Heart right ventricle (tissue), 16 donors: Measurements from ENCODE around the gene SYK. TPM values are rescaled to one million over a fixed set of nuclear protein-coding genes. Genes with fewer than 3 reads are reported as not detected.

Experiments used
- ATAC-seq, 8 donors: fragments of 200-7000 bp; cut with Tn5 transposase; one replicate each; pipeline ENCODE4 v1.9.1; 2020; ENCODE audit warnings: mild to moderate bottlenecking in 8 of 8, moderate library complexity in 8 of 8, moderate number of reproducible peaks in 1 of 8
- DNase-seq, 2 donors: peaks; one replicate each; pipeline ENCODE4 v3.0.0-alpha.2; 2020
- H3K27ac ChIP-seq, 10 donors: fragments of 200-600 bp; sonication (generic) in 2 of 10; one replicate each; pipeline versions ENCODE4 v1.5.0 to v1.8.0; 2020 to 2022; ENCODE audit warnings: mild to moderate bottlenecking in 3 of 10
- H3K27me3 ChIP-seq, 7 donors: fragments of 200-600 bp; one replicate each; pipeline ENCODE4 v1.8.0; 2021 to 2022; ENCODE audit warnings: mild to moderate bottlenecking in 2 of 7
- H3K36me3 ChIP-seq, 9 donors: fragments of 200-600 bp; sonication (generic) in 1 of 9; one replicate each; pipeline versions ENCODE4 v1.5.0 to v1.8.0; 2020 to 2022; ENCODE audit warnings: mild to moderate bottlenecking in 2 of 9
- H3K4me1 ChIP-seq, 9 donors: fragments of 200-600 bp; sonication (generic) in 1 of 9; one replicate each; pipeline versions ENCODE4 v1.5.0 to v1.8.0; 2020 to 2022; ENCODE audit warnings: mild to moderate bottlenecking in 4 of 9
- H3K4me3 ChIP-seq, 10 donors: fragments of 200-600 bp; sonication (generic) in 2 of 10; one replicate each; pipeline versions ENCODE4 v1.5.0 to v1.8.0; 2020 to 2022; ENCODE audit warnings: mild to moderate bottlenecking in 7 of 10, moderate library complexity in 2 of 10
- H3K9me3 ChIP-seq, 11 donors: fragments of 200-600 bp in 10 of 11; sonication (generic) in 2 of 11; one replicate each; pipeline versions ENCODE4 v1.5.0 to v1.8.0; 2013 to 2022; ENCODE audit warnings: mild to moderate bottlenecking in 2 of 11, control low read depth in 1 of 11, moderate library complexity in 1 of 11
- WGBS, 2 donors: extraction: QIAGEN DNeasy Blood & Tissue Kit; methylation state at CpG; one replicate each; pipeline ENCODE4 v1.1.7; 2013; ENCODE audit warnings: inconsistent platforms in 1 of 2; 5-methylcytosine and 5-hydroxymethylcytosine counted together
- intact Hi-C, 10 donors: fragments of 100-400 bp; cut with DNase I; formaldehyde crosslinking; loops; one replicate each; pipeline versions ENCODE4 v1.11.1 to v1.14.2; 2022
- polyA plus RNA-seq, 2 donors: library from polyadenylated mRNA; stranded (reverse); fragments of 200-250 nt; gene quantifications; one replicate each; pipeline ENCODE4 v1.2.3, GENCODE V29; 2013
- total RNA-seq, 10 donors: library from RNA; stranded (reverse); fragmentation: NEBNext Ultra II Directional in 3 of 10; extraction: Animal tissue kit (Norgen Biotek cat#: 25700) in 3 of 10; gene quantifications; one replicate each; pipeline versions ENCODE4 v1.2.1 to v1.2.4, GENCODE V29; 2021 to 2023
- TF ChIP-seq, protein P1 (sequence below), 9 donors: fragments of 200-600 bp; sonication (generic) in 2 of 9; IDR thresholded peaks; one replicate each; pipeline versions ENCODE4 v1.5.0 to v1.8.0; 2021 to 2022; ENCODE audit warnings: antibody characterized with exemption in 9 of 9, mild to moderate bottlenecking in 5 of 9, moderate library complexity in 1 of 9
- donor health status: Arrhythmogenic right ventricular cardiomyopathy.
- donor health status: ischemic (EF 13 %, LVEDD 7.1; RV severe dilation, severe dysfunction).
- donor health status: healthy with polysubstance abuse.
- donor health status: DM: no; HTN: yes; CAD: no.
- donor health status: DM: no; HTN: no; CAD: no.
- donor health status: ischemic (EF 25% LVEDD 6.9; RV normal size, moderate dysfunction).
- donor health status: ischemic (EF 25% LVEDD 5.7; RV mildly dilated, moderate dysfunction).
- donor health status: healthy.
- donor health status: DM: yes; HTN: yes; CAD: no.
- donor health status: Ischemic cardiomyopathy.
- donor health status: ischemic (EF 35%, LVEDD 5.7; RV mildly dilated, moderate dysfunction).
- donor health status: nonischemic (EF 11% LVEDD 7.7; RV severe dilation, severe dysfunction).
- donor health status: DM: yes; HTN: yes; CAD: no.
- donor health status: PGD.
- donor health status: ischemic (EF 29% LVEDD 5.4; RV normal size, mild dysfunction).
- donor health status: nonischemic (EF 23%, LVEDD 6.1; RV moderate dilation, normal function).

Gene SYK
- total and polyA plus RNA-seq, 12 donors = 0.96 to 26.1 (median 2.3) TPM

DNA sequence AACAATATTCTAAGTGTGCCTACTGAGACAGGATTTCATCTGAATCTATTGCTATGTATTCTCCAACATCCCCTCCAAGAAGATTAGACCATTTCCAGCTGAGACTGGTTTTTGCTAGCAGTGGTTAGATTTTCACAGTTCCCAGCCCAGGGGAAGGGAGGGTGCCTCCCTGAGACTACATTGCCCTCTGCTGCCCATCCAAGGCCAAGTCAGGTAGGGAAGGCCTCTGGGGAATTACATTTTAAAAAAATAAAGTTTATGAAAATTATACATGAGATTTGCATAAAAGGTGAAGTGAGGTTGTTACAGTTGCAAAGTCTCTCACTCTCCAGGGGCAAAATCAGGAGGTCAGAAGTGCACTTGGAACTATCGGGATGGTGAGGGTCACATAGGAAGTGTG is 28.0 kb upstream of the SYK start:
- Histone ChIP-seq H3K27me3 (peaks cover 0 to 7% (median 4%) of the 10 kb centered on the region in 7 donors), H3K36me3 (no peaks in the 10 kb centered on the region), H3K9me3 (peaks cover 0 to 5% (median 0%) of the 10 kb centered on the region in 11 donors), H3K4me3 (no peak overlapping the region), H3K4me1 (peaks cover 0 to 40% (median 0%) of the 10 kb centered on the region in 9 donors), H3K27ac (peak overlapping the region in 1 of 10 donors; percentile 13)
- 85 to 86% methylated on average over 1 of the region's 1 CpG for WGBS, 2 donors
- DNase-seq (no peak), ATAC-seq (no peak)
- intact Hi-C loops = loop anchor here in 2 of 10 donors (5.0 to 10.0 kb wide), 2 partner anchors 99 to 629 kb away; no protein-coding TSS in a partner anchor
- TF ChIP-seq, protein P1, sequence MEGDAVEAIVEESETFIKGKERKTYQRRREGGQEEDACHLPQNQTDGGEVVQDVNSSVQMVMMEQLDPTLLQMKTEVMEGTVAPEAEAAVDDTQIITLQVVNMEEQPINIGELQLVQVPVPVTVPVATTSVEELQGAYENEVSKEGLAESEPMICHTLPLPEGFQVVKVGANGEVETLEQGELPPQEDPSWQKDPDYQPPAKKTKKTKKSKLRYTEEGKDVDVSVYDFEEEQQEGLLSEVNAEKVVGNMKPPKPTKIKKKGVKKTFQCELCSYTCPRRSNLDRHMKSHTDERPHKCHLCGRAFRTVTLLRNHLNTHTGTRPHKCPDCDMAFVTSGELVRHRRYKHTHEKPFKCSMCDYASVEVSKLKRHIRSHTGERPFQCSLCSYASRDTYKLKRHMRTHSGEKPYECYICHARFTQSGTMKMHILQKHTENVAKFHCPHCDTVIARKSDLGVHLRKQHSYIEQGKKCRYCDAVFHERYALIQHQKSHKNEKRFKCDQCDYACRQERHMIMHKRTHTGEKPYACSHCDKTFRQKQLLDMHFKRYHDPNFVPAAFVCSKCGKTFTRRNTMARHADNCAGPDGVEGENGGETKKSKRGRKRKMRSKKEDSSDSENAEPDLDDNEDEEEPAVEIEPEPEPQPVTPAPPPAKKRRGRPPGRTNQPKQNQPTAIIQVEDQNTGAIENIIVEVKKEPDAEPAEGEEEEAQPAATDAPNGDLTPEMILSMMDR (IDR thresholded peaks at IDR 0.05) = peak in 6 of 9 donors; percentile 25 to 49 (median 40)

DNA sequence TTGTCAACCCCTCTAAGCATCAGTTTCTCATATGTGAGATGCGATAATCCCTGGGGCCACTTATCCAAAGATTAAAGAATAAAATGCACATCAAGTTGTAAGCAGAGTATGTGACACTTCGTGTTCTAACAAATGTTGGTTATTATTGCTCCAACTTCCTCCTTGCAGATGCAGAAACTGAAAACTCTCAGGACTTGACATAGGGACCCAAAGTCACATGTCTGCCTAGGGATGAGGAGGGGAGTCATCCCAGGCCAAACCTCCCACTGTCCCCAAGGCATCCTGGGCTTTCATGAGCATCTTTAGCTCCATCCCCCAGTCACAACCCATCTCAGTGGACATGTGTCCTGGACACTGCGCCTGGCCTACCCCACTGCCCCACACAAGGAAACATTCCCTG is 27.5 kb upstream of the SYK start:
- intact Hi-C loops = loop anchor here in 2 of 10 donors (5.0 to 10.0 kb wide), 2 partner anchors 98 to 629 kb away; no protein-coding TSS in a partner anchor
- H3K9me3 ChIP-seq = peaks cover 0 to 5% (median 0%) of the 10 kb centered on the region in 11 donors
- 88 to 89% methylated on average over 3 of the region's 3 CpGs for WGBS, 2 donors

DNA sequence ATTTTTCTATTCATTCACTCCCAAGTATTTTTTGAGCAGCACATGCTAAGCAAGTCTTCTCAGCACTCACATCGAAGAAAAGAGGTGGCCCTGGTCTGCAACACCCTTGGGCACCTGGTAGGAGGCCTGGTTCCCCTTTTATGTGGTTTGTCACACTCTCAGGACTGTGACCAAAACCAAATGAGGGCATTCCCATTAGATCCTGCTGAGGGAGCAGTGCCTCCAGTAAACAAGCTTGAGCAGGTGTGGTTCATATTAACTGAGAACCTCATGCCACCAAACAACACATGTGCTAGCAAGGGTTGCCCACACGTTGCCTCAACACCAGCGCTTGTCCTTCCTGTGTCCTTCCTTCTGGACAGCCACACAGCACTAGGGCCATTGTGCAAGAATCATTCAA is 26.9 kb upstream of the SYK start:
- WGBS, 2 donors = 73 to 80% methylated on average over 3 of the region's 3 CpGs
- no peak for ATAC-seq
- intact Hi-C loops = loop anchor here in 2 of 10 donors (5.0 to 10.0 kb wide), 2 partner anchors 98 to 630 kb away; no protein-coding TSS in a partner anchor

More for the DNA sequence above, 27.5 kb upstream of the SYK start:
- TF ChIP-seq, protein P1 (IDR thresholded peaks at IDR 0.05) = no peak
- no peak overlapping the region for H3K4me3 ChIP-seq
- peak overlapping the region in 1 of 10 donors; percentile 13 for H3K27ac ChIP-seq
- peaks cover 0 to 7% (median 4%) of the 10 kb centered on the region in 7 donors for H3K27me3 ChIP-seq
- H3K4me1 ChIP-seq = peaks cover 0 to 40% (median 0%) of the 10 kb centered on the region in 9 donors
- DNase-seq (no peak), ATAC-seq (no peak)
- no peaks in the 10 kb centered on the region for H3K36me3 ChIP-seq

DNA sequence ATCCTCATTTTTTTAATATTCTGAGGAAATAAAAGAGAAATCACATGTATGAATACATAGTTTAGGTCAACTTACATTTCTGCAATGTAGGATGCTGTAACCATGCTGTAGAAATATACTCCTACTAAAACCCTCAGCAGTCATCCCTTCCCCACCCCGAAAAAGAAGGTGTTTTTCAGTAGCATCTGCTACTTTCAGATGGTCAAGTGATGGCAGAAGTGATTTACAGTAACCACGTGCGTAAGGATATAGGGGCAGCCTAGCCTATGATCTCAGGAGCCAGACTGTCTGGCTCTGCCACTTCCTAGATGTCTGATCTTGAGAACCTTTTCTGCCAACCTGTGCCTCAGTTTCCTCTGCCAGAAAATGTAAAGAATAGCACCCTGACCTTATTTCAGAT is 26.0 kb upstream of the SYK start:
- Histone ChIP-seq H3K27ac (no peak overlapping the region), H3K9me3 (peaks cover 0 to 5% (median 0%) of the 10 kb centered on the region in 11 donors), H3K4me3 (no peak overlapping the region), H3K4me1 (peaks cover 0 to 30% (median 0%) of the 10 kb centered on the region in 9 donors), H3K36me3 (no peaks in the 10 kb centered on the region), H3K27me3 (peaks cover 0 to 7% (median 4%) of the 10 kb centered on the region in 7 donors)
- TF ChIP-seq, protein P1 (IDR thresholded peaks at IDR 0.05) = no peak
- no peak for DNase-seq
- 52 to 54% methylated on average over 3 of the region's 3 CpGs for WGBS, 2 donors
- intact Hi-C loops = loop anchor here in 1 of 10 donors (10.0 kb wide), 1 partner anchor 631 kb away; no protein-coding TSS in a partner anchor
- ATAC-seq = no peak

More for the DNA sequence above, 26.9 kb upstream of the SYK start:
- TF ChIP-seq, protein P1 (IDR thresholded peaks at IDR 0.05) = no peak
- Histone ChIP-seq H3K36me3 (no peaks in the 10 kb centered on the region), H3K9me3 (peaks cover 0 to 5% (median 0%) of the 10 kb centered on the region in 11 donors), H3K27ac (no peak overlapping the region), H3K27me3 (peaks cover 0 to 7% (median 4%) of the 10 kb centered on the region in 7 donors), H3K4me3 (no peak overlapping the region), H3K4me1 (peaks cover 0 to 39% (median 0%) of the 10 kb centered on the region in 9 donors)
- no peak for DNase-seq
